ENCODE measurements around the gene PRPF6. TPM values are rescaled to one million over a fixed set of nuclear protein-coding genes. Genes with fewer than 3 reads are reported as not detected.

The PRPF6 gene
- total RNA-seq, 1 donor from 2014 or later: 49.0 TPM

DNA sequence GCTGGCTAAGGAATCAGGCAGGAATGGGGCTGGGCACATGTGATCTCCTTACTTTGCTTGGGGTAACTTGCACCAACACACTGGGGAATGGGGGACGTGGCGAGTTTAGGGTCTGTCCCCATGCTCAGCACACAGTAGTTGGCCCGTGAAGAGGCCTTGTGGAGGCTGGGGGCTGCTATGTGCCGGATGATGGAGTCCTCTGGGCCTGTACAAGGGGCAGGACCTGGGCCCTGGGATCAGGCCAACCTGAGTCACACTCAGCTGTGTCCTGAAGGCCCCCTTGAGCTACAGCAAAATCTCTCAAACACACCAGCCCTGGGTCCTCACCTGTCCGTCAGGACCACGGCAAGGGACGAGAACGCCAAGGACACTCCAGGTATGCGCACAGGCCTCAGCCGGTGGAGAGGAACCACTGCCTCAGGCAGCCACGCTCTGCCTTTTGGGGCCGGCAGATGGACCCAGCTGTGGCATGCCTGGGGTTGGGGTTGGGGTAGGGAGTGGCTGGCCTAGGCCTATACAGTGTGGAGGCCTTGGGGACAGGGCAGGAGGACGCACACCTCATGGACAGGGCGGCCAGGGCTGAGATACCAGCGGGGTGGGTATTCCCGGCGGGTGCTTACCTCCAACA is 35.8 kb upstream of the PRPF6 start:
- no peak for DNase-seq (ENCODE audit: low read depth in 2 of 2)

GRCh38 chr20:63945921-63946920 is 34.7 kb upstream of the PRPF6 start:
- no peak for DNase-seq (ENCODE audit: low read depth in 2 of 2)

GRCh38 chr20:63946986-63947637 is 33.8 kb upstream of the PRPF6 start:
- no peak for DNase-seq (ENCODE audit: low read depth in 2 of 2)

- no peak for DNase-seq (ENCODE audit: low read depth in 2 of 2)
Observed at GRCh38 chr20:63947638-63948456, 33.1 kb upstream of the PRPF6 start.

DNA sequence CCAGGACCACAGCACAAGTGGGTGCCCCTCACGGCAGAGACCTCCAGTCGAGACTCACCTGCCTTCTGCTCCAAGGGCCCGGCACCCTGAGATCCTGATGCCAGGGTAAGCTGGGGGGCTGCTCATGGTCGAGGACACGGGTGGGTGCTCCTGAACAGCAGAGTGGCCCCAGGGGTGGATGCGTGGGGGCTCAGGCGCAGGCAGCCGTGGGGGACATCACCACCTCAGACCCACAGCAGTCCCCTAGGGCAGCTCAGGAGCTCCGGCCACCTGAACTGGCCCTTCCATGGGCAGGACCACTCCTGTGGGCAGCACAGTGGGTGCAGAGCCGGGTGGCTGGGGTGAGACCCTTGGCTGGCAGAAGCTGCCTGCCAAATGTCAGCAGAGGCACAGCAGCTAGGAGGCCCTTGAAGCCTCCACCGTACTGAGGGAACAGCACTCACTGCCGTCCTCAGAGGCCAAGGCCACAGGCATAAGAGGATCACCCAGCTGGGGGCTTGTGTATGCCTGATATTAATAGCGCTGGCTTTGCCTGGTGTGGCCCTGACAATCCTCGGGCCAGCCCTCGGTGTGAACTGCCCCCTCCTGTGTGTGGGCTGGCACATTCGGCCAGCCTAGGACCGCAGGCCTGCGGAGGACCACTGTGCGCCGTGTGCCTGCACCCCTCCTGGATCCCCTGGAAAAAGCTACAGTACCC is 30.1 kb upstream of the PRPF6 start:
- no peak for DNase-seq (ENCODE audit: low read depth in 2 of 2)

DNA sequence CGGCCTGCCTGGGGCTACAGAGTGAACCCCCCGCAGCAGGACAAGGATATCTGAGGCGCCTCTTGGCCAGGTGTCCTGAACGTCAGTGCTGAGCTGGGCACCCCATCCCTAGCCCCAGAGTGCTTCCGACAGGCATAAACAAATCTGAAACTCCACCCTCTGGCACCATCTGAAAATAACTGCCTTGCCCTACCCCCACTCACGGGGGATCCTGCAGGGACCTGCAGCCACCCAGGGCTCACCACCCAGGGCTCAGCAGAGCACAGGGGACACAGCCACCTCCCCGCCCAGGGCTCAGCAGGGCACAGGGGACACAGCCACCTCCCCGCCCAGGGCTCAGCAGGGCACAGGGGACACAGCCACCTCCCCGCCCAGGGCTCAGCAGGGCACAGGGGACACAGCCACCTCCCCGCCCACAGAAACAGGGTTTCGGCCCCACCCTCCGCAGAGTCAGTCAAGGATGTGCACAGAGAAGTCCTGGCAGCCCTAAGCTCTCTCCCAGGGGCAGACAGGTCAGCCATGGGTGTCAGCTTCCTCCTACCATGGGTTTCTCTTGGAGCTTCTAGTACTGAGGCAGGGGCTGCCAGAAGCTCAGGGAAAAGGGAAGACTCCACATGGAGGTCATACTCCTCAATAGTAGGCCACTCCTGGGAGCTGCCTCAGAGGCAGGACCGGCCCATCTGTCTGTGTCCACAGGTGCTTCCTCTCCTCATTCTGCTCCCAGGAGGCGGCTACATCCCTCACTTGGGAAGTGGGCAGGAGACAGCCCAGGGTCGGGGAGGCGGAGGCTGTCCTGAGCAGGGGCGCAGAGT is 29.3 kb upstream of the PRPF6 start:
- DNase-seq (ENCODE audit: low read depth in 2 of 2): no peak

- no peak for DNase-seq (ENCODE audit: low read depth in 2 of 2)
Observed at GRCh38 chr20:63952210-63952535, 28.8 kb upstream of the PRPF6 start.

DNA sequence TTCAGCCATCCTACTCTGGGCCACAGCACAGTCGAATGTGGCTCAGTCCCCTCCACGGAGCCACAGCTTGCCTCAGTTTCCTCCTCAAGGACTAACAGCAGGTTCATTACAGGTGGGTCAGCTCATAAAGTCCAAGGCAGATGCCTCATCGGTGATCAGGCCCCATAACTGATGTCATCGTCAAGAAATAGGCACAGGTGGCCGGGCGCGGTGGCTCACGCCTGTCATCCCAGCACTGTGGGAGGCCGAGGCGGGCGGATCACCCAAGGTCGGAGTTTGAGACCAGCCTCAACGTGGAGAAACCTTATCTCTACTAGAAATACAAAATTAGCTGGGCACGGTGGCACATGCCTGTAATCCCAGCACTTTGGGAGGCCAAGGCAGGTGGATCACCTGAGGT is 28.2 kb upstream of the PRPF6 start:
- no peak for DNase-seq (ENCODE audit: low read depth in 2 of 2)

DNA sequence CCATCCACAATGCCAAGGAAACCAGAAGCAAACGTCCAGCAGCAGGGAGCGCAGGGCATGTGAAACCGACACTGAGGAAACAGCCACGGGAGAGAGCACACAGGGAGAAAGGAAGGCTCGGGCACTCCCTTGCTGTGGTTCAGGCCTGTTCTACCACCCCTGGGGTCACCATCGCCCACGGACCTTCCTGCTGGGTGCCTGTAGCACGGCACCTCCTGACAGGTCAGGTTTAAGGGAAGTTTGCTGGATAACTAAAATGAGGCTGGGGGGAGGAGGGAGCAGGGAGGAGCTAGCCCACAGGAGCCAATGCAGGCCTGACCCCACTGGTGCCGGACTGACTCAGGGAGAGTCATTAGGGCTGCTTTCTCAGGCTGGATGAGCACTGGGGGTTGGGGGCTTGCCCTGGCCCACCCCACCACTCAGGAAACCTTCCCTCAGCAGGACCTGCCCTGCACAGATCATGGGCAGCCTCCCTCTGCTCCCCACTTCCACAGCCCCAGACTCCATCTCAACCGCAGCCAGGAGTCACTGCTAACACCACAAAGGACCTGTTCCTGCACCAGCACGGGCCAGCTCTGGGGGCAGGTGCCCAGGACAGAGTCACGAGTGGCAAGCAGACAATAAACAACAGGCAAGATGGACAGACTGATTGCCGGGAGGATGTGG is 27.0 kb upstream of the PRPF6 start:
- no peak for DNase-seq (ENCODE audit: low read depth in 2 of 2)

DNA sequence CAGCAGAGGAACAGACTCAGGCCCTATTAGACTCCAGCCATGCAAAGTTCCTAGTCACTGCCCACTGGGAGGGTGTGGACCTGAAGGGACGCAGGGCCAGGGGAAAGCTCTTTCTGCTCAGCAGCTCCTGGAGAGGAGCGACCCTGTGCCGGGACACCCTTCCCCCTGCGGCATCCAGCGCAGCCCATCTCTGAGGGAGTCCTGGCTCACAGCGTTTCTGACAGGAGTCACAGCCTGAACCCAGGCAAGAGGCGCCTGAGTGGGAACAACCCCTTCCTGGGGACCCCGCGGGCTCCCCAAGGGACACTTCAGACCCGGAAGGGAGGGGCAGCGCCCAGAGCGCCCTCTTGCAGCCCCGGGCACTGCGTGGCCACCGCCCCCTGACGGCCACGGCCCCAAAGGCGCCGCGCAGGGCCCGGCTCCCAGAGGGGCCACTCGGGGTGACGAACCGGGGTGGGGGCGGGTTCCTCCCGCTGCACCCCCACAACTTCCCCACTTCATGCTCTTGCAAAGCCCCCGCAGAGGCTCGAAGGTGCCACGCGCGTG is 25.6 kb upstream of the PRPF6 start:
- peak in 1 of 2 donors; percentile 35 for DNase-seq (ENCODE audit: low read depth in 2 of 2)

DNA sequence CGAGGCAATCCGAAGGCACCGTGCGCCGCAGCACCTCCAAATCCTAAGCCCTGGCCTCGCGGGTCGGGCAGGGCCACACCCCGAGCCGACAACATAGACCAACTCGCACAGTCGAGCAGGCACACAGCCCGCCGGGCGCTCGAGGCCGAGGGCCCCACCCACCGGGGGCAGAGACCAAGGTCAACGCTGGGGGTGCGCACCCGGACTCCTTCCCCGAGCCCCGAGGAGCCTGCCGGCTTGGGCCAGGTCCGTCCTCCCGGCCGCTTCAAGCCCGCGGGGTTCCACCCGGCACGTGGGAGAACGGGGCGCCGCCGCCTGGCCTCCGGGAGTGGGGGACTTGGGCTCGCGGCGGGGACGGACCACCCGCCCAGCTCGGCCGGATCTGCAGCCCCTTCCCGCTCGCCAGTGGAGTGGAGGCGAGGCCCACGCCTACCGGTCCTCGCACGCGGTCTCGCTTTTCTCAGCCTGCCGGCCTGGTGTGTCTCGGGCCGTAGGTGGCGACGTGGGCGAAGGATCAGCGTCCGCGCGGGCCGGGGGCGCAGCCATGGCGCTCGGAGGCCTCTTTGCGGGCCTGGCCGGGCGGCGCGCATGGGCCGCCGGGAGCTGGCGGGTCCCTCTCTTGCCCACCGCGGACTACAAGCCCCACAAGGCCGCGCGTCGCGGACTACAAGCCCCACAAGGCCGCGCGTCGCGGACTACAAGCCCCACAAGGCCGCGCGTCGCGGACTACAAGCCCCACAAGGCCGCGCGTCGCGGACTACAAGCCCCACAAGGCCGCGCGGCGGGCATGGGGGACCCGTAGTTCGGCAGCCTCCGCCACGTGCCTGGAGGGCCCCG is 24.9 kb upstream of the PRPF6 start, which contains the start of gene UCKL1:
Gene UCKL1, minus strand, starts transcription at position 590 of the 837 bp plus-strand sequence. Its CDS starts 44 bp downstream, at position 546.
- DNase-seq (ENCODE audit: low read depth in 2 of 2): peak; percentile 80 to 95

DNA sequence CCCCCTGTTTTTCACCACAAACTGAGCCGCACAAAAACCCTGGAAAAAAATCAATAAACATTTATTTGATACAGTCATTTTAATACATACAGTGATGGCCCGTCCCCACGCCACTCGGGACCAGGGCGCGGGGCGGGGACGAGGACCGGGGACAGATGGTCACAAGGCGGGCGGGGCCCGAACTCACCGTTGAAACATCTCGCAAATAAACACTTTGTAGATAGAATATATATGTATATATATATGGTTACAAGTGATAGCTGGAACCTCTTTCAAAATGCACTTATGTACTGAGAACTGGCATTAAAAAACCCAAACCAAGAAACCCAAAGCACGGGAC is 24.3 kb upstream of the PRPF6 start:
- no peak for DNase-seq (ENCODE audit: low read depth in 2 of 2)

GRCh38 chr20:63957004-63957689 is 23.8 kb upstream of the PRPF6 start:
- peak; percentile 38 to 78 for DNase-seq (ENCODE audit: low read depth in 2 of 2)

- no peak for DNase-seq (ENCODE audit: low read depth in 2 of 2)
Observed at GRCh38 chr20:63957690-63958441, 23.1 kb upstream of the PRPF6 start.

DNA sequence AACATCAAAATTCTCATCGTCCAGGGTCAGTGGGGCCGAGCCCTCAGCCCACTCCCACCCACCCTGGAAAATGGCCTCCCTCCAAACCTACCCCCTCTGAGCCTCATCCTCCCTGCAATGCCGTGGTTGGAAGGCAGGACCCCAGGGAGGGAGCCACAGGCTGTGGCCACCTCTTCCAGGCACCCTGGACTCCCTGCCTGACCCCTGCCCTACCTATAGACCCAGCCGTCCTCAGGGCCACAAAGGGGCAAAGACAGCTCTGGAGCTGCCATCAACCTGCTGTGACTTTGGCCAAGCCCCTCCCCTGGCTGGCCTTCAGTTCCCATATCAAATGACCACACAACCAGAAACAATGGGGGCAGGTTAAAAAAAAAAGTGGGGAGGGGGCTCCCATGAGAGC is 22.5 kb upstream of the PRPF6 start:
- DNase-seq (ENCODE audit: low read depth in 2 of 2): no peak

- no peak for DNase-seq (ENCODE audit: low read depth in 2 of 2)
Observed at GRCh38 chr20:63958964-63959698, 21.8 kb upstream of the PRPF6 start.

Data from dermis microvascular lymphatic vessel endothelial cell (primary cell).